ENCODE results near the gene CLEC1A.

DNA sequence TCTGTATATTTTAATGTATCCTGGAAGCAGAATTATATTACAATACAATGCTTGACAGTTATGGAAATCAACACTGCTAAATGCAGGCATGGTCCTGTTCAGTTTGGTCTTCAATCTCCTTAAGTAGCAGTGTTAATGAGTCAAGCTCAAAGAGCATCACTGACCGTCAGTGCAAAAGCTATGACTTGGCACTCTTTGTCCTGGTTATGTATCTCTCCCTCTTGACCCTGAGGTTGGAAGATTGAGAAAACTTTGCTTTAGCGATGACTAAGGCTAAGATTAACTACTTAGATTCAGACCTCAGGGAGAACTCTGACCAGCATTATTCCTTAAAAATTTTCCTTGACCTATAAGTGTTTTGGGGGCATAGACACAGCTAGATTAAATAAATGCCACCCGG, 20.3 kb upstream of the CLEC1A start:
- TF ChIP-seq ZNF563 (CRISPR knock-in tag; IDR thresholded peaks at IDR 0.05) (no peak), ZNF782 (CRISPR knock-in tag; IDR thresholded peaks at IDR 0.05; ENCODE audit: borderline replicate concordance) (no peak), PPARG (CRISPR knock-in tag; conservative IDR thresholded peaks at IDR 0.05) (no peak), BHLHE40 (IDR thresholded peaks at IDR 0.05; ENCODE audit: low read length) (no peak), EP300 (IDR thresholded peaks at IDR 0.05; ENCODE audit: low read depth in 2 of 2, low read length in 2 of 2) (no peak), EP300 (CRISPR knock-in tag; IDR thresholded peaks at IDR 0.05; ENCODE audit: borderline replicate concordance) (no peak), MZF1 (CRISPR knock-in tag; IDR thresholded peaks at IDR 0.05; ENCODE audit: borderline replicate concordance) (no peak), TRIM24 (CRISPR knock-in tag; IDR thresholded peaks at IDR 0.05) (no peak)
- TF ChIP-seq, protein P1, sequence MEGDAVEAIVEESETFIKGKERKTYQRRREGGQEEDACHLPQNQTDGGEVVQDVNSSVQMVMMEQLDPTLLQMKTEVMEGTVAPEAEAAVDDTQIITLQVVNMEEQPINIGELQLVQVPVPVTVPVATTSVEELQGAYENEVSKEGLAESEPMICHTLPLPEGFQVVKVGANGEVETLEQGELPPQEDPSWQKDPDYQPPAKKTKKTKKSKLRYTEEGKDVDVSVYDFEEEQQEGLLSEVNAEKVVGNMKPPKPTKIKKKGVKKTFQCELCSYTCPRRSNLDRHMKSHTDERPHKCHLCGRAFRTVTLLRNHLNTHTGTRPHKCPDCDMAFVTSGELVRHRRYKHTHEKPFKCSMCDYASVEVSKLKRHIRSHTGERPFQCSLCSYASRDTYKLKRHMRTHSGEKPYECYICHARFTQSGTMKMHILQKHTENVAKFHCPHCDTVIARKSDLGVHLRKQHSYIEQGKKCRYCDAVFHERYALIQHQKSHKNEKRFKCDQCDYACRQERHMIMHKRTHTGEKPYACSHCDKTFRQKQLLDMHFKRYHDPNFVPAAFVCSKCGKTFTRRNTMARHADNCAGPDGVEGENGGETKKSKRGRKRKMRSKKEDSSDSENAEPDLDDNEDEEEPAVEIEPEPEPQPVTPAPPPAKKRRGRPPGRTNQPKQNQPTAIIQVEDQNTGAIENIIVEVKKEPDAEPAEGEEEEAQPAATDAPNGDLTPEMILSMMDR (CRISPR knock-in tag; IDR thresholded peaks at IDR 0.05): no peak
- TF ChIP-seq, protein P2, sequence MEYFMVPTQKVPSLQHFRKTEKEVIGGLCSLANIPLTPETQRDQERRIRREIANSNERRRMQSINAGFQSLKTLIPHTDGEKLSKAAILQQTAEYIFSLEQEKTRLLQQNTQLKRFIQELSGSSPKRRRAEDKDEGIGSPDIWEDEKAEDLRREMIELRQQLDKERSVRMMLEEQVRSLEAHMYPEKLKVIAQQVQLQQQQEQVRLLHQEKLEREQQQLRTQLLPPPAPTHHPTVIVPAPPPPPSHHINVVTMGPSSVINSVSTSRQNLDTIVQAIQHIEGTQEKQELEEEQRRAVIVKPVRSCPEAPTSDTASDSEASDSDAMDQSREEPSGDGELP (IDR thresholded peaks at IDR 0.05; ENCODE audit: borderline replicate concordance, low read depth): no peak
- TF ChIP-seq, protein P3, sequence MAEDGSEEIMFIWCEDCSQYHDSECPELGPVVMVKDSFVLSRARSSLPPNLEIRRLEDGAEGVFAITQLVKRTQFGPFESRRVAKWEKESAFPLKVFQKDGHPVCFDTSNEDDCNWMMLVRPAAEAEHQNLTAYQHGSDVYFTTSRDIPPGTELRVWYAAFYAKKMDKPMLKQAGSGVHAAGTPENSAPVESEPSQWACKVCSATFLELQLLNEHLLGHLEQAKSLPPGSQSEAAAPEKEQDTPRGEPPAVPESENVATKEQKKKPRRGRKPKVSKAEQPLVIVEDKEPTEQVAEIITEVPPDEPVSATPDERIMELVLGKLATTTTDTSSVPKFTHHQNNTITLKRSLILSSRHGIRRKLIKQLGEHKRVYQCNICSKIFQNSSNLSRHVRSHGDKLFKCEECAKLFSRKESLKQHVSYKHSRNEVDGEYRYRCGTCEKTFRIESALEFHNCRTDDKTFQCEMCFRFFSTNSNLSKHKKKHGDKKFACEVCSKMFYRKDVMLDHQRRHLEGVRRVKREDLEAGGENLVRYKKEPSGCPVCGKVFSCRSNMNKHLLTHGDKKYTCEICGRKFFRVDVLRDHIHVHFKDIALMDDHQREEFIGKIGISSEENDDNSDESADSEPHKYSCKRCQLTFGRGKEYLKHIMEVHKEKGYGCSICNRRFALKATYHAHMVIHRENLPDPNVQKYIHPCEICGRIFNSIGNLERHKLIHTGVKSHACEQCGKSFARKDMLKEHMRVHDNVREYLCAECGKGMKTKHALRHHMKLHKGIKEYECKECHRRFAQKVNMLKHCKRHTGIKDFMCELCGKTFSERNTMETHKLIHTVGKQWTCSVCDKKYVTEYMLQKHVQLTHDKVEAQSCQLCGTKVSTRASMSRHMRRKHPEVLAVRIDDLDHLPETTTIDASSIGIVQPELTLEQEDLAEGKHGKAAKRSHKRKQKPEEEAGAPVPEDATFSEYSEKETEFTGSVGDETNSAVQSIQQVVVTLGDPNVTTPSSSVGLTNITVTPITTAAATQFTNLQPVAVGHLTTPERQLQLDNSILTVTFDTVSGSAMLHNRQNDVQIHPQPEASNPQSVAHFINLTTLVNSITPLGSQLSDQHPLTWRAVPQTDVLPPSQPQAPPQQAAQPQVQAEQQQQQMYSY (CRISPR knock-in tag; IDR thresholded peaks at IDR 0.05): no peak
- TF ChIP-seq, protein P4, sequence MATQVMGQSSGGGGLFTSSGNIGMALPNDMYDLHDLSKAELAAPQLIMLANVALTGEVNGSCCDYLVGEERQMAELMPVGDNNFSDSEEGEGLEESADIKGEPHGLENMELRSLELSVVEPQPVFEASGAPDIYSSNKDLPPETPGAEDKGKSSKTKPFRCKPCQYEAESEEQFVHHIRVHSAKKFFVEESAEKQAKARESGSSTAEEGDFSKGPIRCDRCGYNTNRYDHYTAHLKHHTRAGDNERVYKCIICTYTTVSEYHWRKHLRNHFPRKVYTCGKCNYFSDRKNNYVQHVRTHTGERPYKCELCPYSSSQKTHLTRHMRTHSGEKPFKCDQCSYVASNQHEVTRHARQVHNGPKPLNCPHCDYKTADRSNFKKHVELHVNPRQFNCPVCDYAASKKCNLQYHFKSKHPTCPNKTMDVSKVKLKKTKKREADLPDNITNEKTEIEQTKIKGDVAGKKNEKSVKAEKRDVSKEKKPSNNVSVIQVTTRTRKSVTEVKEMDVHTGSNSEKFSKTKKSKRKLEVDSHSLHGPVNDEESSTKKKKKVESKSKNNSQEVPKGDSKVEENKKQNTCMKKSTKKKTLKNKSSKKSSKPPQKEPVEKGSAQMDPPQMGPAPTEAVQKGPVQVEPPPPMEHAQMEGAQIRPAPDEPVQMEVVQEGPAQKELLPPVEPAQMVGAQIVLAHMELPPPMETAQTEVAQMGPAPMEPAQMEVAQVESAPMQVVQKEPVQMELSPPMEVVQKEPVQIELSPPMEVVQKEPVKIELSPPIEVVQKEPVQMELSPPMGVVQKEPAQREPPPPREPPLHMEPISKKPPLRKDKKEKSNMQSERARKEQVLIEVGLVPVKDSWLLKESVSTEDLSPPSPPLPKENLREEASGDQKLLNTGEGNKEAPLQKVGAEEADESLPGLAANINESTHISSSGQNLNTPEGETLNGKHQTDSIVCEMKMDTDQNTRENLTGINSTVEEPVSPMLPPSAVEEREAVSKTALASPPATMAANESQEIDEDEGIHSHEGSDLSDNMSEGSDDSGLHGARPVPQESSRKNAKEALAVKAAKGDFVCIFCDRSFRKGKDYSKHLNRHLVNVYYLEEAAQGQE (IDR thresholded peaks at IDR 0.05; ENCODE audit: borderline replicate concordance in 1 of 2, low read depth in 1 of 2, low read length in 2 of 2): no peak
- TF ChIP-seq, protein P5, sequence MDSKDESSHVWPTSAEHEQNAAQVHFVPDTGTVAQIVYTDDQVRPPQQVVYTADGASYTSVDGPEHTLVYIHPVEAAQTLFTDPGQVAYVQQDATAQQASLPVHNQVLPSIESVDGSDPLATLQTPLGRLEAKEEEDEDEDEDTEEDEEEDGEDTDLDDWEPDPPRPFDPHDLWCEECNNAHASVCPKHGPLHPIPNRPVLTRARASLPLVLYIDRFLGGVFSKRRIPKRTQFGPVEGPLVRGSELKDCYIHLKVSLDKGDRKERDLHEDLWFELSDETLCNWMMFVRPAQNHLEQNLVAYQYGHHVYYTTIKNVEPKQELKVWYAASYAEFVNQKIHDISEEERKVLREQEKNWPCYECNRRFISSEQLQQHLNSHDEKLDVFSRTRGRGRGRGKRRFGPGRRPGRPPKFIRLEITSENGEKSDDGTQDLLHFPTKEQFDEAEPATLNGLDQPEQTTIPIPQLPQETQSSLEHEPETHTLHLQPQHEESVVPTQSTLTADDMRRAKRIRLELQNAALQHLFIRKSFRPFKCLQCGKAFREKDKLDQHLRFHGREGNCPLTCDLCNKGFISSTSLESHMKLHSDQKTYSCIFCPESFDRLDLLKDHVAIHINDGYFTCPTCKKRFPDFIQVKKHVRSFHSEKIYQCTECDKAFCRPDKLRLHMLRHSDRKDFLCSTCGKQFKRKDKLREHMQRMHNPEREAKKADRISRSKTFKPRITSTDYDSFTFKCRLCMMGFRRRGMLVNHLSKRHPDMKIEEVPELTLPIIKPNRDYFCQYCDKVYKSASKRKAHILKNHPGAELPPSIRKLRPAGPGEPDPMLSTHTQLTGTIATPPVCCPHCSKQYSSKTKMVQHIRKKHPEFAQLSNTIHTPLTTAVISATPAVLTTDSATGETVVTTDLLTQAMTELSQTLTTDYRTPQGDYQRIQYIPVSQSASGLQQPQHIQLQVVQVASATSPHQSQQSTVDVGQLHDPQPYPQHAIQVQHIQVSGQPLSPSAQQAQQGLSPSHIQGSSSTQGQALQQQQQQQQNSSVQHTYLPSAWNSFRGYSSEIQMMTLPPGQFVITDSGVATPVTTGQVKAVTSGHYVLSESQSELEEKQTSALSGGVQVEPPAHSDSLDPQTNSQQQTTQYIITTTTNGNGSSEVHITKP (CRISPR knock-in tag; IDR thresholded peaks at IDR 0.05; ENCODE audit: low read depth): no peak
- TF ChIP-seq, protein P6, sequence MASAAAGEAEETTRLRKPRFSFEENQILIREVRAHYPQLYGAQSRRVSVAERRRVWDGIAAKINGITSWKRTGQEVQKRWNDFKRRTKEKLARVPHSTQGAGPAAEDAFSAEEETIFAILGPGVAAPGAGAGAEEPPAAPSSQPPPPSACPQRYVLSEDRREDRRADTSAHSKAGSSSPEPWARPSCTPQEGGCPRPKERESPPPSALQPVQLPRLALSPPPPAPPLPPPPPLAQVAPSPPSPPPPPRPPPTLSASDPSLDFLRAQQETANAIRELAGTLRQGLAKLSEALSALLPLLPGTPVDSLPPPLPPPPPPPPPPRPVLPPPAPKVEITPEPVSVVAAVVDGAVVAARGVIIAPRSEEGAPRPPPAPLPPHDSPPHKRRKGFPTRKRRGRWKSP (CRISPR knock-in tag; IDR thresholded peaks at IDR 0.05): no peak
